Fibroblast of upper back skin (primary cell): Measurements from ENCODE around the gene MAOA.
A peak's percentile ranks its signal among the peaks of the same experiment; 100 is the strongest.
"Not testable (repeated sequence)": the region's sequence is repeated elsewhere in the genome, so short reads cannot be mapped to it uniquely, and the experiment has no call there.

Experiments used
- DNase-seq: peaks from one replicate; pipeline ENCODE4 v3.0.0-alpha.2; 2013

The MAOA gene

GRCh38 chrX:43718546-43718945 is 62.4 kb downstream of the MAOA start:
- no peak for DNase-seq

GRCh38 chrX:43718956-43719355 is 62.9 kb downstream of the MAOA start:
- no peak for DNase-seq

- no peak for DNase-seq
These were observed 64.0 kb downstream of the MAOA start for GRCh38 chrX:43720082-43720481.

- DNase-seq: no peak
These were observed 64.9 kb downstream of the MAOA start for GRCh38 chrX:43720961-43721360.

- not testable (repeated sequence) for DNase-seq
These were observed 69.1 kb downstream of the MAOA start for GRCh38 chrX:43725227-43725626.

GRCh38 chrX:43727254-43727653 is 71.2 kb downstream of the MAOA start:
- not testable (repeated sequence) for DNase-seq

GRCh38 chrX:43728002-43728401 is 71.9 kb downstream of the MAOA start:
- no peak for DNase-seq

- DNase-seq: no peak
These were observed 72.9 kb downstream of the MAOA start for GRCh38 chrX:43728966-43729365.

- DNase-seq: no peak
These were observed 75.0 kb downstream of the MAOA start for GRCh38 chrX:43731086-43731485.

- no peak for DNase-seq
These were observed 77.6 kb downstream of the MAOA start for GRCh38 chrX:43733699-43734098.

- DNase-seq: no peak
These were observed 78.3 kb downstream of the MAOA start for GRCh38 chrX:43734444-43734843.

- no peak for DNase-seq
These were observed 79.4 kb downstream of the MAOA start for GRCh38 chrX:43735534-43735933.

GRCh38 chrX:43735957-43736356 is 79.9 kb downstream of the MAOA start:
- DNase-seq: no peak

GRCh38 chrX:43741843-43742573 is 85.9 kb downstream of the MAOA start:
- DNase-seq: peak; percentile 37

- no peak for DNase-seq
These were observed 87.2 kb downstream of the MAOA start for GRCh38 chrX:43743100-43743822.

GRCh38 chrX:43744284-43744683 is 88.2 kb downstream of the MAOA start:
- no peak for DNase-seq

GRCh38 chrX:43745938-43746721 is 90.0 kb downstream of the MAOA start:
- no peak for DNase-seq

- no peak for DNase-seq
These were observed 91.4 kb downstream of the MAOA start for GRCh38 chrX:43747476-43747875.

- DNase-seq: peak; percentile 45
These were observed 94.2 kb downstream of the MAOA start for GRCh38 chrX:43750248-43750676.

- DNase-seq: no peak
These were observed 97.5 kb downstream of the MAOA start for GRCh38 chrX:43753637-43754036.

GRCh38 chrX:43756076-43756475 is 100.0 kb downstream of the MAOA start:
- no peak for DNase-seq

- no peak for DNase-seq
These were observed 101.9 kb downstream of the MAOA start for GRCh38 chrX:43758044-43758443.

GRCh38 chrX:43785930-43786591 is 130.0 kb downstream of the MAOA start:
- no peak for DNase-seq
